22Rv1 (cell line): ENCODE measurements around the gene TBC1D22A.

Source experiments
- CTCF ChIP-seq: fragments of 450-650 bp; IDR thresholded peaks from 2 replicates; pipeline ENCODE4 v1.5.1; 2017; ENCODE audit warnings: mild to moderate bottlenecking
- ZFX ChIP-seq: fragments of 450-650 bp; IDR thresholded peaks from 2 replicates; pipeline ENCODE4 v1.6.1; 2017; ENCODE audit warnings: antibody characterized with exemption, borderline replicate concordance

- TF ChIP-seq CTCF (no peak), ZFX (no peak)
These were observed 299.7 kb downstream of the TBC1D22A start for GRCh38 chr22:47062126-47062525.
